Keratinocyte (primary cell): ENCODE measurements around the gene SLFNL1.

Source experiments
- CTCF ChIP-seq, 3 experiments: IDR thresholded peaks in 1 of 3; conservative IDR thresholded peaks in 1 of 3; optimal IDR thresholded peaks in 1 of 3; 2 replicates in 2 of 3; 3 replicates in 1 of 3; pipeline versions ENCODE3 to v1.5.1; 2011; ENCODE audit warnings: low read length in 3 of 3, mild to moderate bottlenecking in 3 of 3, moderate library complexity in 2 of 3, control low read depth in 1 of 3, inconsistent platforms in 1 of 3; ENCODE audit not compliant: insufficient read depth in 2 of 3; ENCODE audit errors: extremely low read depth in 1 of 3
- EZH2 ChIP-seq: IDR thresholded peaks from one replicate; pipeline ENCODE4 v1.6.1; 2012; ENCODE audit warnings: inconsistent platforms, mild to moderate bottlenecking, low read length, moderate library complexity

GRCh38 chr1:40976952-40977690 is 44.4 kb downstream of the SLFNL1 start:
- TF ChIP-seq CTCF (optimal IDR thresholded peaks at IDR 0.05 in 1 of 3, IDR thresholded peaks at IDR 0.05 in 1 of 3, conservative IDR thresholded peaks at IDR 0.05 in 1 of 3; ENCODE audit: extremely low read depth in 1 of 3, insufficient read depth in 2 of 3, low read length in 3 of 3) (no peak), EZH2 (no peak)
